Measurements from ENCODE around the gene ZMAT2. TPM values are rescaled to one million over a fixed set of nuclear protein-coding genes. Genes with fewer than 3 reads are reported as not detected.
"Not testable (repeated sequence)": the region's sequence is repeated elsewhere in the genome, so short reads cannot be mapped to it uniquely, and the experiment has no call there.

Gene ZMAT2
- total and polyA plus RNA-seq, 2 donors (not counting 3 experiments of a cell fraction or from before 2014, with no cell fraction given), result 49.0 to 58.0 TPM

DNA sequence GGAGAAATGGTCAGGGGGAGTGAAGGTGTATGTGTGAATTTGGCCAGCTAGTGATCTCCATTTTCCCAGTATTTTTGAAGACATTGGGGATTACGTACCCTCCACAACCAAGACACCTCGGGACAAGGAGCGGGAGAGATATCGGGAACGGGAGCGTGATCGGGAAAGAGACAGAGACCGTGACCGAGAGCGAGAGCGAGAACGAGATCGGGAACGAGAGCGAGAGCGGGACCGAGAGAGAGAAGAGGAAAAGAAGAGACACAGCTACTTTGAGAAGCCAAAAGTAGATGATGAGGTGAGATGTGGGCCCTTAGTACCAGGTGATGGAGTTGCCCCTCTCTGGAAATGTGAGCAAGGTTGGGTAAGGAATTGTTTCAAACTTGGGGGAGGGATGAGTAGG, 41.4 kb upstream of the ZMAT2 start:
- DNase-seq (ENCODE audit: low read depth, low spot score) (no peak), FAIRE-seq (no peak)
- no peaks in the 10 kb centered on the region for H3K27me3 ChIP-seq (ENCODE audit: control insufficient read depth in 2 of 2, insufficient read depth in 2 of 2, low read length in 2 of 2)
- no peaks in the 10 kb centered on the region for H4K20me1 ChIP-seq (replicated peaks; ENCODE audit: control insufficient read depth, extremely low read depth, insufficient read depth, low read length)
- H3K4me1 ChIP-seq (ENCODE audit: control insufficient read depth, extremely low read depth, insufficient read depth, low read length), result no peaks in the 10 kb centered on the region
- no peak overlapping the region for H3K4me2 ChIP-seq (ENCODE audit: insufficient read depth, low read length)
- H3K9ac ChIP-seq (replicated peaks; ENCODE audit: extremely low read depth, insufficient read depth, low read length), result no peak overlapping the region
- no peaks in the 10 kb centered on the region for H3K9me1 ChIP-seq (replicated peaks; ENCODE audit: control insufficient read depth, extremely low read depth, insufficient read depth, low read length)
- H3K9me3 ChIP-seq (replicated peaks; ENCODE audit: control insufficient read depth, insufficient read depth, low read length), result no peaks in the 10 kb centered on the region
- dilution Hi-C loops (cut with MboI; ENCODE audit: extremely low pct_ligation_motif_present, low sequenced_read_pairs) (no loop called here), intact Hi-C loops (cut with micrococcal nuclease) (no loop called here)
- TF ChIP-seq, protein P1, sequence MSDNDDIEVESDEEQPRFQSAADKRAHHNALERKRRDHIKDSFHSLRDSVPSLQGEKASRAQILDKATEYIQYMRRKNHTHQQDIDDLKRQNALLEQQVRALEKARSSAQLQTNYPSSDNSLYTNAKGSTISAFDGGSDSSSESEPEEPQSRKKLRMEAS (IDR thresholded peaks at IDR 0.05; ENCODE audit: insufficient read depth, insufficient read length), result no peak
- no peak for TF ChIP-seq GATA2 (IDR thresholded peaks at IDR 0.05; ENCODE audit: insufficient read depth, insufficient read length, low read depth, low read length)
- TF ChIP-seq POLR2A (IDR thresholded peaks at IDR 0.05; ENCODE audit: low read depth, low read length), result no peak
- TF ChIP-seq EZH2 (IDR thresholded peaks at IDR 0.05; ENCODE audit: borderline replicate concordance, low read depth, low read length, severe bottlenecking), result no peak
- no peak for TF ChIP-seq MYC (IDR thresholded peaks at IDR 0.05; ENCODE audit: low read depth, low read length)
- no peak for TF ChIP-seq JUN (IDR thresholded peaks at IDR 0.05; ENCODE audit: borderline replicate concordance, insufficient read depth, insufficient read length, low read depth)
- TF ChIP-seq CTCF (IDR thresholded peaks at IDR 0.05; ENCODE audit: extremely low read depth in 1 of 2, insufficient read depth in 1 of 2, low read depth in 1 of 2, low read length in 2 of 2), result no peak
- H3K27ac ChIP-seq (ENCODE audit: insufficient read depth, low read depth, low read length), result no peak overlapping the region
- BruUV-seq (replicated peaks), result no TSS peak
- H3K79me2 ChIP-seq (ENCODE audit: control insufficient read depth, insufficient read depth, low read length), result no peaks in the 10 kb centered on the region
- H3K36me3 ChIP-seq (ENCODE audit: control insufficient read depth in 2 of 2, extremely low read depth in 1 of 2, insufficient read depth in 2 of 2, low read length in 2 of 2), result peaks cover 37 to 46% of the 10 kb centered on the region in 2 experiments
- H2AFZ ChIP-seq (ENCODE audit: low read depth, low read length), result no peak overlapping the region
- ChIA-PET POLR2A (no interaction called here), CTCF (no interaction called here)
- H3K4me3 ChIP-seq (replicated peaks in 1 of 3; ENCODE audit: insufficient read depth in 1 of 3, low read depth in 1 of 3, low read length in 3 of 3), result no peak overlapping the region

GRCh38 chr5:140660371-140660770, 39.9 kb upstream of the ZMAT2 start:
- H3K27ac ChIP-seq (ENCODE audit: insufficient read depth, low read depth, low read length); POLR2A ChIA-PET; H3K79me2 ChIP-seq (ENCODE audit: control insufficient read depth, insufficient read depth, low read length); FAIRE-seq; H3K9me3 ChIP-seq (replicated peaks; ENCODE audit: control insufficient read depth, insufficient read depth, low read length); H3K9me1 ChIP-seq (replicated peaks; ENCODE audit: control insufficient read depth, extremely low read depth, insufficient read depth, low read length); intact Hi-C loops (cut with micrococcal nuclease); H3K9ac ChIP-seq (replicated peaks; ENCODE audit: extremely low read depth, insufficient read depth, low read length); H3K4me2 ChIP-seq (ENCODE audit: insufficient read depth, low read length); DNase-seq (ENCODE audit: low read depth, low spot score); H3K27me3 ChIP-seq (ENCODE audit: control insufficient read depth in 2 of 2, insufficient read depth in 2 of 2, low read length in 2 of 2); H3K4me3 ChIP-seq (replicated peaks in 1 of 3; ENCODE audit: insufficient read depth in 1 of 3, low read depth in 1 of 3, low read length in 3 of 3); H3K4me1 ChIP-seq (ENCODE audit: control insufficient read depth, extremely low read depth, insufficient read depth, low read length); dilution Hi-C loops (cut with MboI; ENCODE audit: extremely low pct_ligation_motif_present, low sequenced_read_pairs); H4K20me1 ChIP-seq (replicated peaks; ENCODE audit: control insufficient read depth, extremely low read depth, insufficient read depth, low read length); BruUV-seq (replicated peaks); H2AFZ ChIP-seq (ENCODE audit: low read depth, low read length): not testable (repeated sequence)
- peaks cover 29 to 41% of the 10 kb centered on the region in 2 experiments for H3K36me3 ChIP-seq (ENCODE audit: control insufficient read depth in 2 of 2, extremely low read depth in 1 of 2, insufficient read depth in 2 of 2, low read length in 2 of 2)
- CTCF ChIA-PET, result interaction anchor here (0.7 to 1.4 kb wide), 3 partner anchors 287 to 669 kb away, joined by 3 read pairs; no protein-coding TSS in a partner anchor

Measured in endothelial cell of umbilical vein (primary cell).